ENCODE measurements around the gene HOXB5. TPM values are rescaled to one million over a fixed set of nuclear protein-coding genes. Genes with fewer than 3 reads are reported as not detected.

The HOXB5 gene
- total and polyA plus RNA-seq, 2 of the 4 experiments (the other 2 are of a cell fraction), result 0.54 to 18.0 TPM

DNA sequence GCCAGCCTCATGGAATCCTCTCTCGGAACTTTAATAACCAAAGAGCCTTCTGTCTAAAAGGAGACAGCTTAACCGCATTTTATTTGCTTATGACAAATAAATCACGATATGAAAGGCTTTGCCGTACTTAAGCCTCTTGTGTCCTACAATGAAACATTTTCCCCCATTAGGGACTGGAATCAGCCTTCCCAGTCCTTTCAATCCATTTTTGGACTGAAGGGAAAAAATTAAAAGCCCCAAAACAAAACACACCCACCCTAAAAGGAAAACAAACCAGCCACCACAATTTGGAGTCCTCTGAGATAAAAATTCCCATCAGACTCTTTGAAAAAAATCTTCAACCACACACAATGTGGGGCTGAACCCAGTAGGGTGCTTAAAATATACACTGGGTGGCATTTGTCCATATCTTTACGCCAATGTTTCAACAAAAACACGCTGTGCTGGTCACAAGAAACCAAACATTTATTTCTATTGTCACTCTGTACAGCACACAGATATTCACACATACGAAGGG is 18.5 kb downstream of the HOXB5 start:
- Histone ChIP-seq H2BK5ac (ENCODE audit: low read depth, low read length, poor library complexity, severe bottlenecking) (peak overlapping the region; percentile 99), H3K4ac (ENCODE audit: low read depth, low read length) (peak overlapping the region; percentile 99), H3K36me3 (ENCODE audit: control insufficient read depth, insufficient read depth, low read length) (peaks cover 54% of the 10 kb centered on the region), H3K14ac (replicated peaks; ENCODE audit: low read depth, low read length) (peak overlapping the region; percentile 100), H4K8ac (ENCODE audit: low read depth in 2 of 2, low read length in 2 of 2) (peak overlapping the region; percentile 77 to 78), H3K9me3 (ENCODE audit: control insufficient read depth, insufficient read depth, low read length) (no peaks in the 10 kb centered on the region), H3K4me3 (ENCODE audit: insufficient read depth, low read depth, low read length) (peak overlapping the region; percentile 31; the same call in 1 of the 2 replicates), H3K9me1 (ENCODE audit: insufficient read depth, low read length) (no peaks in the 10 kb centered on the region), H3K23ac (ENCODE audit: low read depth, low read length) (peak overlapping the region; percentile 99), H2AK5ac (ENCODE audit: low read depth, low read length) (peak overlapping the region; percentile 23; the same call in 1 of the 2 replicates), H3K79me1 (ENCODE audit: low read depth in 1 of 2, low read length in 2 of 2) (no peaks in the 10 kb centered on the region), H3K27ac (ENCODE audit: insufficient read depth, low read length) (peak overlapping the region; percentile 99), H2BK20ac (ENCODE audit: low read depth, low read length) (peak overlapping the region; percentile 38; the same call in 1 of the 2 replicates), H3K4me2 (ENCODE audit: low read depth, low read length) (peak overlapping the region; percentile 96), H4K5ac (ENCODE audit: low read depth, low read length) (peak overlapping the region; percentile 71; the same call in 1 of the 2 replicates), H2AFZ (replicated peaks; ENCODE audit: low read length, poor library complexity) (no peak overlapping the region), H2BK120ac (ENCODE audit: low read depth, low read length) (peak overlapping the region; percentile 93), H3K27me3 (ENCODE audit: control insufficient read depth, insufficient read depth, low read length) (no peaks in the 10 kb centered on the region), H2AK9ac (replicated peaks; ENCODE audit: low read depth, low read length, poor library complexity) (no peak overlapping the region), H3K9ac (ENCODE audit: low read depth, low read length) (peak overlapping the region; percentile 96), H4K20me1 (ENCODE audit: insufficient read depth, low read length) (peaks cover 5% of the 10 kb centered on the region), H3K4me1 (ENCODE audit: control insufficient read depth, insufficient read depth, low read length) (peaks cover 20% of the 10 kb centered on the region), H2BK15ac (ENCODE audit: low read depth, low read length) (no peak overlapping the region; the same call in 2 of the 3 replicates), H3K56ac (ENCODE audit: extremely low read depth, insufficient read depth, low read length) (peak overlapping the region; percentile 91; the same call in 1 of the 2 replicates), H3K18ac (ENCODE audit: low read depth, low read length) (peak overlapping the region; percentile 59), H4K91ac (ENCODE audit: insufficient read depth, low read depth, low read length) (peak overlapping the region; percentile 61)
- ChIA-PET POLR2A (ENCODE audit: unreplicated experiment) (interaction anchor here (1.1 to 1.3 kb wide), 2 partner anchors 15 to 92 kb away, joined by 3 read pairs; no protein-coding TSS in a partner anchor), CTCF (no interaction called here)
- in situ Hi-C loops (cut with MboI; ENCODE audit: low sequenced_read_pairs) (no loop called here), intact Hi-C loops (cut with micrococcal nuclease) (loop anchor here (2.0 kb wide), 1 partner anchor 20 kb away; no protein-coding TSS in a partner anchor), dilution Hi-C loops (cut with HindIII; ENCODE audit: low sequenced_read_pairs, unreplicated experiment) (no loop called here)
- TF ChIP-seq, protein P1, sequence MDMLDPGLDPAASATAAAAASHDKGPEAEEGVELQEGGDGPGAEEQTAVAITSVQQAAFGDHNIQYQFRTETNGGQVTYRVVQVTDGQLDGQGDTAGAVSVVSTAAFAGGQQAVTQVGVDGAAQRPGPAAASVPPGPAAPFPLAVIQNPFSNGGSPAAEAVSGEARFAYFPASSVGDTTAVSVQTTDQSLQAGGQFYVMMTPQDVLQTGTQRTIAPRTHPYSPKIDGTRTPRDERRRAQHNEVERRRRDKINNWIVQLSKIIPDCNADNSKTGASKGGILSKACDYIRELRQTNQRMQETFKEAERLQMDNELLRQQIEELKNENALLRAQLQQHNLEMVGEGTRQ (IDR thresholded peaks at IDR 0.05; ENCODE audit: low read depth, low read length), result no peak
- TF ChIP-seq MAZ (IDR thresholded peaks at IDR 0.05; ENCODE audit: borderline replicate concordance, low read depth, low read length) (no peak), RFX5 (IDR thresholded peaks at IDR 0.05; ENCODE audit: low read depth, low read length) (no peak), NFE2L2 (IDR thresholded peaks at IDR 0.05; ENCODE audit: low read depth, low read length) (no peak)
- ATAC-seq (ENCODE audit: low read depth) (no peak), DNase-seq (peak; percentile 64)
- 6% methylated on average over 2 of the region's 7 CpGs; no CpG with 5 or more reads in 1 of the 2 experiments for WGBS, 2 experiments (ENCODE audit: extremely low coverage in 2 of 2, insufficient read length in 1 of 2)
- no TSS peak for BruUV-seq (replicated peaks)
